ENCODE results near the gene CHCHD3. TPM values are rescaled to one million over a fixed set of nuclear protein-coding genes. Genes with fewer than 3 reads are reported as not detected.
"Not testable (repeated sequence)": the region's sequence is repeated elsewhere in the genome, so short reads cannot be mapped to it uniquely, and the experiment has no call there.

CHCHD3 gene
- total RNA-seq, 2 donors from 2014 or later, result 50.9 to 52.7 TPM

DNA sequence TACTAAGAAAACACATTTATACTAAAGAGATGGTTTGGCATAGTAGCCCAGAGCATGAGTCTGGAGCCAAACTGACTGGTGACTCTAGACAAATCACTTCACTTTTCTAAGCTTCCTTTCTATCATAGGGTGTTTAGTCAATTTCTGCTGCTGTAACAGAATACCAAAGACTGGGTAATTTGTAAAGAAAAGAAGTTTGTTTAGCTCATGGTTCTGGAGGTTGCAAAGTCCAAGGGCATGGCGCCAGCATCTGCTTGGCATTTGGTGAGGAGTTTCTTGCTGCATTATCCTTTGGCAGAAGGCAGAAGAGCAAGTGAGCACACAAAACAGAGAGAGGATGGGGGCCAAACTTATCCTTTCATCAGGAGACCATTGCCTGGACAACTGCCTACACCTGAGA is 146.3 kb downstream of the CHCHD3 start:
- DNase-seq (ENCODE audit: low spot score), result no peak
- intact Hi-C loops (cut with DNase I), result no loop called here

DNA sequence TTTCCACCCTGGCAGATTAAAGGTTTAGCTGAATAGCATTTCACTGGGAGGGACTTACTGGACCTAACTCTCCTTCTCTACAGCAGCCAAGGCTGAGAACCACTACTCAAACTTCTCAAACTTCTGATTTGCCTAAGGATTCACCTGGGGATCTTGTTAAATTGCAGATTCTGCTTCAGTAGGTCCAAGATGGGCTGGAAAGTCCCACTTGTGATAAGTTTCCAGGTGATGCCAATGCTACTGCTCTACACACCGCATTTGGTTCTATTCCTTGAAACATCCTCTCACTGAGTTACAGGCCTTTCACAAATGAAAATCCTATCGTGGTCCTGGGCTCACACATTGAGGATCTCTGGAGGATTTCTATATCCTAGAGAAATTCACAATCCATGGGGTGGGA is 147.9 kb downstream of the CHCHD3 start:
- intact Hi-C loops (cut with DNase I), result no loop called here
- no peak for DNase-seq (ENCODE audit: low spot score)

DNA sequence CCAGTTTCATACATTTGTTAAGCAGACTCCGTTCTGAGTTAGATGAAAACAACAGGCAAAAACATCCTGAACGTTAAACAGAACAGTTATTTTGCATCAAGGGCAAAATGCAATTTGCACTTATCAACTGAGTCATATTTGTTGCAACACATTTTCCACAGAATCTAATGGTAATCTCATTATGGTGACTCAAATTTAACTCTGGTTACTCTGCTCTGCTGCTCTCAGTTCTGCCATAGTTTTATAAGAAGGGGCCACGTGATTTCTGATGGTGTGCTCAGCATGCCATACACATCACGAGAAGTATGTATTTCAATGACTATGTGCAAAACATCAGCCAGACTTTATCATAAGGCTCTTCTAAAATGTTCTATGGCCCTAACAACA is 148.8 kb downstream of the CHCHD3 start:
- no peak for DNase-seq (ENCODE audit: low spot score)
- intact Hi-C loops (cut with DNase I), result no loop called here

DNA sequence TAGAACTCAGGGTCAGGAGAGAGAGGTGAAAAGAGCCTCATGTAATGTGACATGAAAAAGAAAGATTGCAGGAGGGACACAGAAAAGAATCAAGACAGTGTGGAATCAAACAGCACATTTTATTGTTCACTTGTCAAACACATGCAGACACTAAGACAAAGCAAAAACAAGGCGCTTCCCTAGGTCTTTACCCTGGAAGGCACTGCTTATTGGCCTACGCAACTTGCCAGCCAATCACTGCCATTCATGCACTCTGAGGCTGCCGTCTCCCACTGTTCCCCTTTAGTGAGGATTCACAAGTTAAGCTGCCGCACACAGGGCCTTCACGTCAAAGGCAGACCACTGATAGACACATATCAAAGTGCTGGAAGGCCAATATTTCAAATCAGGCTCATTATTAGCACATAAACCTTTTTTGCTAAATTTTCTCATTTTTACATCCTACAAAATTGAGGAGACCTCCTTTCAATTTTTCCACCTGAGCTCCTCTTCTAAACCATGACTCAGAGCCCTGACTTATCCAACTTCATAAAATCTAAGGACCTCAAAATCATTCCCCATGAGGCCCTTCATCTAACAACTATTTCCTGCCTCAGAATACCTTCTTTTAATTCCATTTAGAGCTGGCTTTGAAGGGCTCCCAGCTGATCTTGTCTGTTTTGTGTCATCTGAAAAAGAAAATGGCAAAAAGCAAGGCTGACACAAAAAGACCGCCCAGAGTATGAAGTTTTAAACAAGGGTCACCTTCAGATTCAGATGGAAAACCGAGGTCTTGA is 149.4 kb downstream of the CHCHD3 start:
- intact Hi-C loops (cut with DNase I), result no loop called here
- DNase-seq (ENCODE audit: low spot score), result no peak

DNA sequence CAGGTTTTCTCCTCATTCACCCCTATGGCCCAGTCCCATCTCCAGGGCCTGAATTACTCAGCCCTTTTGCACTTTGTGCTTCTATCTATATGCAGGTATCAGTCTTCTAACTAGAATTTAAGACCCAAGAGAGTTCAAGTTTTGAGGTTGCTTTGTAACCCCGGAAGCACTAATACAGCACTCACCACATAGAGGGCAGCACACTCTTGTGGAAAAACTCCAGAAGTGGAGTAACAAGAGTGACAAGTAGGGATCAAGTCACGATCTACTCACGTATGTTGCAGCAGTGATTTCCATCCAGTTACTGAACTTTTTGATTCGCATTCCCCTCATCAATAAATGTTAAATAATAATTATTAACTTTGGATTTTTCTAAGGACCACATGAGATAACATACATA is 151.0 kb downstream of the CHCHD3 start:
- intact Hi-C loops (cut with DNase I), result no loop called here
- DNase-seq (ENCODE audit: low spot score), result no peak

DNA sequence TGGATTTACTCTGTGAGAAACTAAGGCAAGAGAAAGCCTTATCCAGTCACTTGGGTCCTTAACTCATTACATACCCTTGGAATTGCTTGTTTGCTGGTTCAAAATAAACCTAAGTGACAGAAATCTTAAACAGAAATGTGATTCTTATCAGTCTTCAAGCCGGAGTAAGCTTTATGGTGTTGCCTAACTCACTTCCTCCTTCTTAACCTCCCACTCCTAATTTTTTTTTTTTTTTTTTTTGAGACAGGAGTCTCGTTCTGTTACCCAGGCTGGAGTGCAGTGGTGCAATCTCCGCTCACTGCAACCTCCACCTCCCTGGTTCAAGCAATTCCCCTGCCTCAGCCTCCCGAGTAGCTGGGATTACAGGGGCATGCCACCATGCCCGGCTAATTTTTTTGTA is 151.9 kb downstream of the CHCHD3 start:
- DNase-seq (ENCODE audit: low spot score); intact Hi-C loops (cut with DNase I): not testable (repeated sequence)

DNA sequence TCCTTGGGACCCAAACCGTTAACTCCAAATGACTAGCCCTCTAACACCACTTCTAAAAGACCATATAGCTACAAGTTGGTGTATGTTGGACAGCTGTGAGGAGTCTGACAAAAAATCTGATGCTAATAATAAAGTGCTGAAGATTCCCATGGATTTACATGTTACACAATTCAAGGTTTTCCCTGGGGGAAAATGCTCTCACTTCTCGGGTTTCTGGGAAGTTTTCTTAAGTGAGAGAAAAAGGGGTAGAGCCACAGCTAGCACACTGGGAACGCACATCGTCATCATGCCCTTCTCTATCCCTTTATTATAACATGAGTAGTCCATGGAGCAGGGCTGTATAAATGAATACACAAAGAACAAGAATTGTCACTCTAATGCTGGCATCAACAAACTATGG is 162.1 kb downstream of the CHCHD3 start:
- intact Hi-C loops (cut with DNase I), result no loop called here
- no peak for DNase-seq (ENCODE audit: low spot score)

DNA sequence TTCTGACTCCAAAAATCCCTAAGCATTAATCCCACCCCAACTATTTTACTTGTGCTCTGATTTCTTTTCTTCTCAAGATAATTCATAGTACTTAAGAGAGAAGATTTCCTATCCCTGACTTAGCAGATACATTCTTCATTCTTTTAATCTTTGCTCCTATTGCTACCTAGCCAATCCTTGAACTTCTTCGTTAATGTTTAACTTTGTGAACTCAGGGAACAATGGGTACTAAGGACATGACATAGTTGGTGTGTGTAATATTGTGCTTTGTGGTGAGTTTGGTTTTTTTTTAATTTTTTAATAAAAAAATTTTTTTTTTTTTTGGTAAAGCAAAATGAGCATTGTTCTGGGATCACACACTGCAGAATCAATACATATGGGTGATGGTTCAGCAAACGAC is 166.2 kb downstream of the CHCHD3 start:
- DNase-seq (ENCODE audit: low spot score), result no peak
- intact Hi-C loops (cut with DNase I), result no loop called here

DNA sequence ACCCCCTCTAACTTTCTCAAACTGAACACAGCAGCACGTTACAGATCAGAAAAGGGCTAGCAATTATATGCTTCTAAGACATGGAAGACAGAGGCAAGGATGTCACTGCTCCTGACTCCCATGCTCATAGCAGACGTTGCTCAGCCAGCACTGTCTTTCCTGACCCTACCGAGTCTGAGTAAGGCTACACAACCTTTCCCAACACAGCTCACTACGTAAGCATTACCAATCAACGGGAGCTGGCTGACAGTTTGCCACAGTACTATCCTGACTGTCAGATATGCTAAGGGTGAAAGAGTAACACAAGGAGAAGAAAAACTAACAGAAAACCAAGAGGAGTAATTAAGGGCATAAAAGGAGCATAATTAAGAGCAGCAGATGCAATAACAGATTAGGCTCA is 171.2 kb downstream of the CHCHD3 start:
- intact Hi-C loops (cut with DNase I), result no loop called here

DNA sequence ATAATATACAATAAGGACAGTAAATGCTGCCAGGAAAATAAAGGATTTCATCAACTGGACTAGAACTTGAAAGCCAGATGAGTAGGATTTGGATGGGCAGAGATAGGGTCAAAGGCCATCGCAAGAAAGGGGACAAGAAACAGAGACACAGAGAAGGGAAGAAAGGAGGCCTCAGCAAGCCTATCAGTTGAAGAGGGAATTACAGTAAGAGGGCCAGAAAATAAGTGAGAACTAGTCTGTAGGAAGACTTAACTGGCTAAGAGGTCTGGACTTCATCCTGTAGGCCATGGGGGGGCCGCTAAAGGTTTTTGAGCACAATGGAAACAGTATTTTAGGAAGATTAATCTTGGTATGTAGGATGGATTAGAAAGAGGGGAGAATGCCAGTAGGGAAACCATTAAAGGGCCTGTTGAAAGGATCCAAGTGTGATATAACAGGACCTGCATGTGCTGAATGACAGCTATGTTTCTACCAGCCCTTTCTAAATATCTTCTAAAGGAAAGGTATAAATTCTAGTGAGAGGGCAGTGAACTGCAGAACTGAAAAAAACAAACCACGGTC is 174.4 kb downstream of the CHCHD3 start:
- no peak for DNase-seq (ENCODE audit: low spot score)
- intact Hi-C loops (cut with DNase I), result no loop called here

More for the DNA sequence above, 171.2 kb downstream of the CHCHD3 start:
- DNase-seq (ENCODE audit: low spot score), result no peak

DNA sequence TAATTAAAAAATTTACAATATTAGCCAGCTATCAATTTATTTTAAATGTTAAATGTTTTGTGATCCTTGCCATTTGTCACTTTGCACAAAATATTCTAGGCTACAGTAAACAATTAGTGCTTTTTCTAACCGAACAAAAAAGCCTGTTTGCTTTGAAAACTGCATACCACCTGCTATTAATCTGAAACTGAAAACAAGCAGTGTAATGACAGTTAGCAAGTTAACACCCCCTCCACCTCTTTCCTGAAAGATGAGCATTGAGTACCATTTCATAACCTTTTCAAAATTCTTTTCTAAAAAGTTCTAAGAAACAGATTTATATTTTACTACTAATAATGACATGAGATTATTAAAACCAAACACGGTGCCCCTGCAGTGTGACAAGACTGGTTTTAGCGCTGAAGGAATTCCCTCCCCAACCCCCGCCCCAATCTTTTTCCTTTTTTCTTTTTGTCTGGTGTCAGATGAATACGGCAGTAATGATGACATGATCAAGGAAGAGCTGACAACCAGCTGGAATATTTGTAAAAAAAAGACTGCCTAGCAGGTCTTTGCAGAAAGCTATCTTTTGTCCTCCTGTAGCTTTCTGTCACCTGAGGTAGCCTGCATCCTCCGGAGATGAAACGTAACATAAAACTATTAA is 175.6 kb downstream of the CHCHD3 start:
- no peak for DNase-seq (ENCODE audit: low spot score)
- intact Hi-C loops (cut with DNase I), result no loop called here

DNA sequence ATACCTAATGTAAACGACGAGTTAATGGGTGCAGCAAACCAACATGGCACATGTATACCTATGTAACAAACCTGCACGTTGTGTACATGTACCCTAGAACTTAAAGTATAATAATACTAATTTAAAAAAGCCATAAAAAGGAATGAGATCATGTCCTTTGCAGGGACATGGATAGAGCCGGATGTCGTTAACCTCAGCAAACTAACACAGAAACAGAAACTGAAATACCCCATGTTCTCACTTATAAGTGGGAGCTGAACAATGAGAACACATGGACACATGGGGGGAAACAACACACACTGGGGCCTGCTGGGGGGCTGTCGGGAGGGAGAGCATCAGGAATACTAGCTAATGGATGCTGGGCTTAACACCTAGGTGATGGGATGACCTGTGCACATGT is 176.8 kb downstream of the CHCHD3 start:
- intact Hi-C loops (cut with DNase I); DNase-seq (ENCODE audit: low spot score): not testable (repeated sequence)

DNA sequence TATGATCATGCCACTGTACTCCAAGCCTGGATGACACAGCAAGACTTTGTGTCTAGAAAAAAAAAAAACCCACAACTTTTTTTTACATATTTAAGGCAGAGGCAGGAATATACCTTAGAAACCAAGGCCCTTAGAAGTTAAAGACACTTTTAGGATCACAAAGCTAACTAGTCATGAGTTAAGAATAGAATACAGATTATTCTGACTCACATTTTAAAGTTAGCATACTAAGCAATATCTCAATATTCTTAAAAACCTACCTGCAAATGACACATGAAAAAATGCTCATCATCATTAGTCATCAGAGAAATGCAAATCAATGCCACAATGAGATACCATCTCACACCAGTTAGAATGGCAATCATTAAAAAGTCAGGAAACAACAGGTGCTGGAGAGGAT is 177.7 kb downstream of the CHCHD3 start:
- intact Hi-C loops (cut with DNase I), result no loop called here
- no peak for DNase-seq (ENCODE audit: low spot score)

DNA sequence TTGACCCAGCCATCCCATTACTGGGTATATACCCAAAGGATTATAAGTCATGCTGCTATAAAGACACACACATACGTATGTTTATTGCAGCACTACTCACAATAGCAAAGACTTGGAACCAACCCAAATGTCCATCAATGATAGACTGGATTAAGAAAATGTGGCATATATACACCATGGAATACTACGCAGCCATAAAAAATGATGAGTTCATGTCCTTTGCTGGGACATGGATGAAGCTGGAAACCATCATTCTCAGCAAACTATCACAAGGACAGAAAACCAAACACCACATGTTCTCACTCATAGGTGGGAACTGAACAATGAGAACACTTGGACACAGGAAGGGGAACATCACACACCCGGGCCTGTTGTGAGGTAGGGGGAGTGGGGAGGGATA is 179.6 kb downstream of the CHCHD3 start:
- intact Hi-C loops (cut with DNase I); DNase-seq (ENCODE audit: low spot score): not testable (repeated sequence)

DNA sequence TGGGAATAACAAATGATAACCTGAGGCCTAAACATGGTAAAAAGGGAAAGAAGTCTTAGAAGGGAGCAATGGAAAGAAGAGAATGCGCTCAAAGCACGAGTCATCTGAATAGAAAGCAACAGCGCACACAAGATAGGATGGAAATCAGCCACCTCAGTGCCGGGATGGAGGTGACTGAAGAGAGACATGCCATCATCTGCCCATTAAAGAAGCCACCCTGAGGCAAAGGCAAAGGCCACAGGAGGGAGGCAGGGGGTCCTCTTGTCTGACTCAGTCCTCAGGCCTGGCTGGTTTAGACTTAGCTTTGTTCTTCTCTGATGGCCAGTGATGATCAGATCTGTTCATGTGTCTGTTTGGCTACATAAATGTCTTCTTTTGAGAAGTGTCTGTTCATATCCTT is 180.6 kb downstream of the CHCHD3 start:
- DNase-seq (ENCODE audit: low spot score), result no peak
- intact Hi-C loops (cut with DNase I), result no loop called here

DNA sequence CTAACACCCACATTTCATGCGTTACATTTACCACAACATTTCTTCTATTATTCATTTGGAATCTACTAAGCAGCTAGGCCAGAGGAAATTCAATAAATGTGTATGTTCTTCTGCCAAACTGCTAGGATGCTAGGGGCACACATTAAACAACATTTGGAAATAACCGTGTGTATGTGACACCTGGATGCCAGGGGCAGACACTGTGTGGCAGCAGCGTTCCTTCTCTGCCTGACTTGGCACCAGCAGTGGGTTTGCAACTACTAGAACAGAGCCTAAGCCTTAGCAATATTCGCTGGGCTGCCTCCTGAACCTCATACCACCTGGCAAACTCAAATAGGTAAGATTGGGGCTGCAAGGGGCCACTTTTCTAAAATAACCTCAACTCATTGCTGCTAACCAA is 182.1 kb downstream of the CHCHD3 start:
- intact Hi-C loops (cut with DNase I), result no loop called here
- DNase-seq (ENCODE audit: low spot score), result no peak

DNA sequence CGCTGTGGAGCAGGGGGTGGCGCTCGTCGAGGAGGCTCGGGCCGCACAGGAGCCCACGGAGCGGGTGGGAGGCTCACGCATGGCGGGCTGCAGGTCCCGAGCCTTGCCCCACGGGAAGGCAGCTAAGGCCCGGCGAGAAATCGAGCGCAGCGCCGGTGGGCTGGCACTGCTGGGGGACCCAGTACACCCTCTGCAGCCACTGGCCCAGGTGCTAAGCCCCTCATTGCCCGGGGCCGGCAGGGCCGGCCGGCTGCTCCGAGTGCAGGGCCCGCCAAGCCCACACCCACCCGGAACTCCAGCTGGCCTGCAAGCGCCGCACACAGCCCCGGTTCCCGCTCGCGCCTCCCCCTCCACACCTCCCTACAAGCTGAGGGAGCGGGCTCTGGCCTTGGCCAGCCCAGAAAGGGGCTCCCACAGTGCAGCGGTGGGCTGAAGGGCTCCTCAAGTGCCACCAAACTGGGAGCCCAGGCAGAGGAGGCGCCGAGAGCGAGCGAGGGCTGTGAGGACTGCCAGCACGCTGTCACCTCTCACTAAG is 183.2 kb downstream of the CHCHD3 start:
- intact Hi-C loops (cut with DNase I), result not testable (repeated sequence)

DNA sequence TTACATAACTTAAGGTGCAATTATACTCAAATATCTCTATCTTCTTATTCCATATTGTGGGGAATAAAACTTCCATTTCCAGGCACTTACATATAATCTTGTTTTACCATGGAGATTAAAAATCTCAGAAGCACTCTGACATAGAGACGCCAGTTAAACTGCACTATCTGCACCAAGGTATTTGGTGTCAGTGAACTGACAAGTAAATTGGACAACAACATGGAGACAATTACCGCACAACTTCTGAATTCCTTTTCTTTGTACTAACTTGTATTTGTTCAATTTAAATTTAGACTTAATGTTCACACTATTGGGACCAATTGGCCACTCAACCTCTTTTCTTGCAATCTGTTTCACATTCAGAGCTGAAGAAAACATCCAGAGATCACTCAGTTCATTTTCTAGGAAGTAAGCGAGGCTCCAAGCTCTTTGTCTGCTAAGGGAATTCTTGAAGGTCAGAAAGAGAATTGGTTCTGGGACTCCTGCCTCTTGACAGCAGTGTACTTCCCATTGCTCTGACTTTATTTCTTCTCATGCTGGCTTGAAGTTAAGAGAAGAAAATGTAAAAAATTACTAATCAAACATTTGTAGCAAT is 184.7 kb downstream of the CHCHD3 start:
- no peak for DNase-seq (ENCODE audit: low spot score)
- intact Hi-C loops (cut with DNase I), result no loop called here

More for the DNA sequence above, 183.2 kb downstream of the CHCHD3 start:
- DNase-seq (ENCODE audit: low spot score), result not testable (repeated sequence)

DNA sequence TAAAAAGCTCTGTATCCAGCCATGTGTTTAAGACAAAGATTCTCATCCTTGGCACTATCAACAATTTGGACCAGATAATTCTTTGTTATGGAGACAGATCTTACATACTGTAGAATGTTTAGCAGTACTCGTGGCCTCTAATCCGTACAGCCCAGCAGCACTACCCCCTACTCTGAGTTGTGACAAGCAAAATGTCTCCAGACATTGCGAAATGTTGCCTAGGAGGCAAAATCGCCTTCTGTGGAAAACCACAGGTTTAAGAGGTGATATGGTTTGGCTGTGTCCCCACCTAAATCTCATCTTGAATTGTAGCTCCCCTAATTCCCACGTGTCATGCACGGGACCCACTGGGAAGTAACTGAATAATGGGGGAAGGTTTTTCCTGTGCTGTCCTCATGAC is 186.7 kb downstream of the CHCHD3 start:
- no peak for DNase-seq (ENCODE audit: low spot score)
- intact Hi-C loops (cut with DNase I), result no loop called here

DNA sequence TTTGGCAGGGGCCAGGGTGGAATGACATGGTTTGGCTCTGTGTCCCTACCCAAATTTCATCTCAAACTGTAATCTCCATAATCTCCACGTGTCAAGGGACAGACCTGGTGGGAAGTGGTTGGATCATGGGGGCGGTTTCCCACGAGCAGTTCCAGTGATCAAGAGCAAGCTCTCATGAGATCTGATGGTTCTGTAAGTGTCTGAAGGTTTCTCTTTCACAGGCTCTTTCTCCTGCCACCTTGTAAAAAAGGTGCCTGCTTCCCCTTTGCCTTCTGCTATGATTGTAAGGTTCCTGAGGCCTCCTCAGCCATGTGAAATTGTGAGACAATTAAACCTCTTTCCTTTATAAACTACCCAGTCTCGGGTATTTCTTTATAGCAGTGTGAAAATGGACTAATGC is 188.3 kb downstream of the CHCHD3 start:
- intact Hi-C loops (cut with DNase I), result no loop called here
- DNase-seq (ENCODE audit: low spot score), result no peak

Data from posterior vena cava (tissue), 2 donors.